ENCODE data around the gene TMEM132A. TPM values are rescaled to one million over a fixed set of nuclear protein-coding genes. Genes with fewer than 3 reads are reported as not detected.

TMEM132A gene
- polyA plus RNA-seq, 2 of the 4 experiments (the other 2 are of a cell fraction), result 18.1 to 88.0 TPM

DNA sequence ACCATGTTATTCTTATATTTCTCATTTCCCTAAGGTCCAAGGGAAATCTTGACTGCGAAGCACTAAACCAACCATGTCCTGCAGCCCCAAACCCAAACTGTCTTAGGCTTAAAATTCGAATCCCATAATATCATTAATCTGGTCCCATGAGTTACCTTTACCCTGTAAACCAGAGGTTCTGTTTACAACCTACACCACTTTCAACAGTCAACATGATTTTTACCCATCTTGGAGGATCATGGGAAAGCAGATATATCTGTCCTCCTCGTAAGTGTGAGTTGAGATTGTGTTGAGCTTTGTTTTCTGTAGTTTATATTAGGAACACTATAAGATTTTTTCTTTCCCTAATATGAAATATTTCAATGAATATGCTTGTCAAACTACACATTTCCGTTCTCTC lies 24.3 kb upstream of the TMEM132A start (continued):
- TF ChIP-seq, protein P1, sequence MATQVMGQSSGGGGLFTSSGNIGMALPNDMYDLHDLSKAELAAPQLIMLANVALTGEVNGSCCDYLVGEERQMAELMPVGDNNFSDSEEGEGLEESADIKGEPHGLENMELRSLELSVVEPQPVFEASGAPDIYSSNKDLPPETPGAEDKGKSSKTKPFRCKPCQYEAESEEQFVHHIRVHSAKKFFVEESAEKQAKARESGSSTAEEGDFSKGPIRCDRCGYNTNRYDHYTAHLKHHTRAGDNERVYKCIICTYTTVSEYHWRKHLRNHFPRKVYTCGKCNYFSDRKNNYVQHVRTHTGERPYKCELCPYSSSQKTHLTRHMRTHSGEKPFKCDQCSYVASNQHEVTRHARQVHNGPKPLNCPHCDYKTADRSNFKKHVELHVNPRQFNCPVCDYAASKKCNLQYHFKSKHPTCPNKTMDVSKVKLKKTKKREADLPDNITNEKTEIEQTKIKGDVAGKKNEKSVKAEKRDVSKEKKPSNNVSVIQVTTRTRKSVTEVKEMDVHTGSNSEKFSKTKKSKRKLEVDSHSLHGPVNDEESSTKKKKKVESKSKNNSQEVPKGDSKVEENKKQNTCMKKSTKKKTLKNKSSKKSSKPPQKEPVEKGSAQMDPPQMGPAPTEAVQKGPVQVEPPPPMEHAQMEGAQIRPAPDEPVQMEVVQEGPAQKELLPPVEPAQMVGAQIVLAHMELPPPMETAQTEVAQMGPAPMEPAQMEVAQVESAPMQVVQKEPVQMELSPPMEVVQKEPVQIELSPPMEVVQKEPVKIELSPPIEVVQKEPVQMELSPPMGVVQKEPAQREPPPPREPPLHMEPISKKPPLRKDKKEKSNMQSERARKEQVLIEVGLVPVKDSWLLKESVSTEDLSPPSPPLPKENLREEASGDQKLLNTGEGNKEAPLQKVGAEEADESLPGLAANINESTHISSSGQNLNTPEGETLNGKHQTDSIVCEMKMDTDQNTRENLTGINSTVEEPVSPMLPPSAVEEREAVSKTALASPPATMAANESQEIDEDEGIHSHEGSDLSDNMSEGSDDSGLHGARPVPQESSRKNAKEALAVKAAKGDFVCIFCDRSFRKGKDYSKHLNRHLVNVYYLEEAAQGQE (IDR thresholded peaks at IDR 0.05), result no peak

DNA sequence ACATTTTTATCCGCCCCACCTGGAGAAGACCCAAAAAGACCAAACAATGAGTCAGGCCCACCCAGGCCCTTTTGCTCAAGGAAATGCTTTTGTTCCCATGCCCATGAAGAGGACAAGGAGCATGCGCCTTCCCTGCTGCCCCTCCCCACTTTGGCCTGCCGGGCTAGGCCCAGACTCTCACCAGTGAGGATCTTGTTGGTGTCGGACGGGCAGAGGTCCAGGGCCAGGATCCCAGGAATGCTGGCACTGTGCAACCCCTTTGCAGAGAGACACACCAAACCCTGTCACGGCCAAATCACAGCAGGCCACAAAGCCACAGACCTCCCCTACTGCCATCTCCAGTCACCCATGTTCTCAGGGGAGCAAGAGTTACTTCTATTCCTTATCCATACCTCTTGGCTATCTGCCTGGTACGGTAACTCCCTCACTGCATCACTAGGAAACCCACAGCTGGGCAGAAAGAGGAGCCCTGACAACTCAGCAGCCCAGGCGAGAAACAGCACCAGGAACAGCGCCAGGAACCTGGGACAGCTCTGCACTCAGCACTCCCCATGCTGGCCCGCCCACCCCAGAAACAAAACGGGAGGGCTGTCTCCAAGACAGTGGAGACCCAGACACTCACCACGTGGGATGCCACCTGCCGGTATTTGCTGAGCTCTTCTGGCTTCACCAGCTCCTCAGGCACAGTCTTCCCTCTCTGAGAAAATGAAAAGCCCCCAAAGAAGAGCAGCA lies 23.4 kb upstream of the TMEM132A start:
- POLR2A ChIA-PET, result no interaction called here
- CTCF ChIA-PET, result interaction anchor here (1.2 to 12.7 kb wide), 12 partner anchors 8 to 228 kb away, joined by 3 to 153 read pairs (median 12); partner anchors contain the start of genes PTGDR2 and TMEM109

DNA sequence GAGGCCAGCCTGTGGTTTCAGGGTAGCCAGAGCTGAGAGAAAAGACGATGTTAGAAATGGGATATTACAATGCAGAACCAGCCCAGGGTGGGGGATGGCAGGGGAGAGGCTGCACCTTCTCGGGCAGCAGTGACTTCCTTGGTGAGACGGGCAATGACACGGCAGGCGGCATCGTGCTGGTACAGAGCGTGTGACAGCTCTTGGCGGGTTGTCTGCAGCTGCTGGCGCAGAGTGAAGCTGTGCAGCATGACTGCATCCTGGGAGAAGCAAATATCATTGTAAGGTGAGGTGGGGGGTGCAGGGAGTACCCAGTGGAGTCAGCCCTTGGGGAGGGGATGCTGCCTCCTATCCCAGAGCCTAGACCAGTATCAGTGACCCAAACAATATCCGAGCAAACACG lies 21.6 kb upstream of the TMEM132A start:
- ChIA-PET POLR2A (no interaction called here), CTCF (interaction anchor here (1.3 to 12.7 kb wide), 7 partner anchors 8 to 232 kb away, joined by 3 to 153 read pairs (median 7); partner anchors contain the start of gene TMEM109)
- Histone ChIP-seq H3K4me1 (peaks cover 16% of the 10 kb centered on the region), H3K9me3 (no peaks in the 10 kb centered on the region), H3K27ac (no peak overlapping the region), H3K4me2 (no peak overlapping the region), H3K4me3 (no peak overlapping the region)
- 95% methylated on average over 11 of the region's 11 CpGs for WGBS (ENCODE audit: missing lambda C conversion rate)
- ATAC-seq (no peak), DNase-seq (ENCODE audit: low read depth in 1 of 2, low spot score in 1 of 2) (no peak), FAIRE-seq (no peak)
- TF ChIP-seq KDM1A (IDR thresholded peaks at IDR 0.05; ENCODE audit: low read depth) (no peak), RNF2 (IDR thresholded peaks at IDR 0.05; ENCODE audit: borderline replicate concordance, low read depth) (no peak), SMC3 (IDR thresholded peaks at IDR 0.05) (no peak), TP53 (CRISPR knock-in tag; IDR thresholded peaks at IDR 0.05) (no peak), HOXB13 (CRISPR knock-in tag; IDR thresholded peaks at IDR 0.05; ENCODE audit: low read depth) (no peak)
- TF ChIP-seq, protein P2, sequence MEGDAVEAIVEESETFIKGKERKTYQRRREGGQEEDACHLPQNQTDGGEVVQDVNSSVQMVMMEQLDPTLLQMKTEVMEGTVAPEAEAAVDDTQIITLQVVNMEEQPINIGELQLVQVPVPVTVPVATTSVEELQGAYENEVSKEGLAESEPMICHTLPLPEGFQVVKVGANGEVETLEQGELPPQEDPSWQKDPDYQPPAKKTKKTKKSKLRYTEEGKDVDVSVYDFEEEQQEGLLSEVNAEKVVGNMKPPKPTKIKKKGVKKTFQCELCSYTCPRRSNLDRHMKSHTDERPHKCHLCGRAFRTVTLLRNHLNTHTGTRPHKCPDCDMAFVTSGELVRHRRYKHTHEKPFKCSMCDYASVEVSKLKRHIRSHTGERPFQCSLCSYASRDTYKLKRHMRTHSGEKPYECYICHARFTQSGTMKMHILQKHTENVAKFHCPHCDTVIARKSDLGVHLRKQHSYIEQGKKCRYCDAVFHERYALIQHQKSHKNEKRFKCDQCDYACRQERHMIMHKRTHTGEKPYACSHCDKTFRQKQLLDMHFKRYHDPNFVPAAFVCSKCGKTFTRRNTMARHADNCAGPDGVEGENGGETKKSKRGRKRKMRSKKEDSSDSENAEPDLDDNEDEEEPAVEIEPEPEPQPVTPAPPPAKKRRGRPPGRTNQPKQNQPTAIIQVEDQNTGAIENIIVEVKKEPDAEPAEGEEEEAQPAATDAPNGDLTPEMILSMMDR (IDR thresholded peaks at IDR 0.05), result no peak
- TF ChIP-seq, protein P3, sequence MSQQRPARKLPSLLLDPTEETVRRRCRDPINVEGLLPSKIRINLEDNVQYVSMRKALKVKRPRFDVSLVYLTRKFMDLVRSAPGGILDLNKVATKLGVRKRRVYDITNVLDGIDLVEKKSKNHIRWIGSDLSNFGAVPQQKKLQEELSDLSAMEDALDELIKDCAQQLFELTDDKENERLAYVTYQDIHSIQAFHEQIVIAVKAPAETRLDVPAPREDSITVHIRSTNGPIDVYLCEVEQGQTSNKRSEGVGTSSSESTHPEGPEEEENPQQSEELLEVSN (IDR thresholded peaks at IDR 0.05; ENCODE audit: borderline replicate concordance, low read depth), result no peak

More for the DNA sequence above, 23.4 kb upstream of the TMEM132A start:
- ATAC-seq, result no peak
- no peak overlapping the region for H3K4me3 ChIP-seq
- DNase-seq (ENCODE audit: low read depth in 1 of 2, low spot score in 1 of 2), result no peak
- H3K4me2 ChIP-seq, result no peak overlapping the region
- FAIRE-seq, result no peak
- H3K27ac ChIP-seq, result no peak overlapping the region
- TF ChIP-seq MAFK (IDR thresholded peaks at IDR 0.05; ENCODE audit: partially characterized antibody), result no peak
- TF ChIP-seq FOSB (CRISPR knock-in tag; IDR thresholded peaks at IDR 0.05), result no peak
- TF ChIP-seq CEBPB (IDR thresholded peaks at IDR 0.05), result no peak
- TF ChIP-seq MAZ (IDR thresholded peaks at IDR 0.05; ENCODE audit: borderline replicate concordance, low read depth, low read length), result no peak
- no peak for TF ChIP-seq MYC (IDR thresholded peaks at IDR 0.05; ENCODE audit: borderline replicate concordance, low read length)
- TF ChIP-seq, protein P4, sequence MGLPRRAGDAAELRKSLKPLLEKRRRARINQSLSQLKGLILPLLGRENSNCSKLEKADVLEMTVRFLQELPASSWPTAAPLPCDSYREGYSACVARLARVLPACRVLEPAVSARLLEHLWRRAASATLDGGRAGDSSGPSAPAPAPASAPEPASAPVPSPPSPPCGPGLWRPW (IDR thresholded peaks at IDR 0.05), result no peak
- TF ChIP-seq, protein P5, sequence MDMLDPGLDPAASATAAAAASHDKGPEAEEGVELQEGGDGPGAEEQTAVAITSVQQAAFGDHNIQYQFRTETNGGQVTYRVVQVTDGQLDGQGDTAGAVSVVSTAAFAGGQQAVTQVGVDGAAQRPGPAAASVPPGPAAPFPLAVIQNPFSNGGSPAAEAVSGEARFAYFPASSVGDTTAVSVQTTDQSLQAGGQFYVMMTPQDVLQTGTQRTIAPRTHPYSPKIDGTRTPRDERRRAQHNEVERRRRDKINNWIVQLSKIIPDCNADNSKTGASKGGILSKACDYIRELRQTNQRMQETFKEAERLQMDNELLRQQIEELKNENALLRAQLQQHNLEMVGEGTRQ (IDR thresholded peaks at IDR 0.05), result no peak
- TF ChIP-seq EP300 (IDR thresholded peaks at IDR 0.05), result no peak
- TF ChIP-seq POLR2AphosphoS2 (conservative IDR thresholded peaks at IDR 0.05; ENCODE audit: low read length), result no peak
- TF ChIP-seq KDM1A (IDR thresholded peaks at IDR 0.05; ENCODE audit: low read depth), result no peak
- no peak for TF ChIP-seq RCOR1 (IDR thresholded peaks at IDR 0.05; ENCODE audit: low read depth, low read length)
- TF ChIP-seq ZSCAN20 (CRISPR knock-in tag; IDR thresholded peaks at IDR 0.05), result no peak
- no peak for TF ChIP-seq NPAS2 (CRISPR knock-in tag; IDR thresholded peaks at IDR 0.05; ENCODE audit: borderline replicate concordance)
- TF ChIP-seq, protein P6, sequence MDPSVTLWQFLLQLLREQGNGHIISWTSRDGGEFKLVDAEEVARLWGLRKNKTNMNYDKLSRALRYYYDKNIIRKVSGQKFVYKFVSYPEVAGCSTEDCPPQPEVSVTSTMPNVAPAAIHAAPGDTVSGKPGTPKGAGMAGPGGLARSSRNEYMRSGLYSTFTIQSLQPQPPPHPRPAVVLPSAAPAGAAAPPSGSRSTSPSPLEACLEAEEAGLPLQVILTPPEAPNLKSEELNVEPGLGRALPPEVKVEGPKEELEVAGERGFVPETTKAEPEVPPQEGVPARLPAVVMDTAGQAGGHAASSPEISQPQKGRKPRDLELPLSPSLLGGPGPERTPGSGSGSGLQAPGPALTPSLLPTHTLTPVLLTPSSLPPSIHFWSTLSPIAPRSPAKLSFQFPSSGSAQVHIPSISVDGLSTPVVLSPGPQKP (IDR thresholded peaks at IDR 0.05; ENCODE audit: low read depth, low read length), result no peak
- TF ChIP-seq HEYL (CRISPR knock-in tag; IDR thresholded peaks at IDR 0.05), result no peak
- WGBS (ENCODE audit: missing lambda C conversion rate), result 88% methylated on average over 10 of the region's 13 CpGs
- peaks cover 16% of the 10 kb centered on the region for H3K4me1 ChIP-seq
- no peaks in the 10 kb centered on the region for H3K9me3 ChIP-seq

All from A549 (cell line).